SJCRH30 (cell line): ENCODE data around the gene ATF7. TPM values are rescaled to one million over a fixed set of nuclear protein-coding genes. Genes with fewer than 3 reads are reported as not detected.

ENCODE experiments used
- DNase-seq, 2 experiments: peaks; one replicate each; pipeline ENCODE4 v3.0.0-alpha.2; 2015 to 2020
- H3K27ac ChIP-seq: fragments of 250-450 bp; sonication (Bioruptor Pico); 2 replicates; pipeline ENCODE4 v1.5.1; 2020; ENCODE audit warnings: mild to moderate bottlenecking, moderate library complexity
- H3K27me3 ChIP-seq: fragments of 250-450 bp; sonication (Bioruptor Pico); 2 replicates; pipeline ENCODE4 v1.5.1; 2020; ENCODE audit warnings: mild to moderate bottlenecking, moderate library complexity
- H3K36me3 ChIP-seq: fragments of 250-450 bp; sonication (Bioruptor Pico); 2 replicates; pipeline ENCODE4 v1.5.1; 2020; ENCODE audit warnings: mild to moderate bottlenecking, moderate library complexity
- H3K4me1 ChIP-seq: fragments of 250-450 bp; sonication (Bioruptor Pico); 2 replicates; pipeline ENCODE4 v1.5.1; 2020; ENCODE audit warnings: mild to moderate bottlenecking, moderate library complexity
- H3K4me3 ChIP-seq: fragments of 250-450 bp; sonication (Bioruptor Pico); 2 replicates; pipeline ENCODE4 v1.5.1; 2020; ENCODE audit warnings: mild to moderate bottlenecking, moderate library complexity
- H3K9me3 ChIP-seq: fragments of 250-450 bp; sonication (Bioruptor Pico); replicated peaks from 2 replicates; pipeline ENCODE4 v1.5.1; 2020; ENCODE audit warnings: mild to moderate bottlenecking, moderate library complexity
- total RNA-seq: library from RNA; depleted of rRNA; stranded (reverse); fragments of >200 nt; shearing (Covaris generic); gene quantifications from 2 replicates; pipeline ENCODE4 v1.2.3, GENCODE V29; 2014

Gene ATF7
- total RNA-seq, 1 experiment from 2014 or later: 13.3 TPM

DNA sequence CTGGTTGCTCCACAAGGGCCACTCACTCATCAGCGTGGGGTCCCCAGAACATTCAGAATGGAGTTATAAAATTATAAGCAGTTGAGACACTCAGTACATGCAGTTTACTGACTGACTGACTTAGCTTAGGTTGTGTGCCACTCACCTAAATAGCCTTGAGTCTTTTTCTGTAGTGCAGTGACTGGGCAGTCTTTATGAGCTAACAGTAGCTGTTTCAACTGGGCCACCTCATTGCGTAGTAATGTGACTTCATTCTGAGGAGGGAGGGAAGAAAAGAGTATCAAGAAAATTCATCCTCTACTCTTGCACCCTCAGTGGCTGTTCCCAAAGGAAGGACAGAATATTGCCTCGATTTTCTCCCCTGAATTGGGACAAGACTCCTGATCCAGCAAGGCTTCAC, 103.1 kb downstream of the ATF7 start:
- Histone ChIP-seq H3K9me3 (no peaks in the 10 kb centered on the region), H3K4me1 (no peaks in the 10 kb centered on the region), H3K36me3 (peaks cover 17% of the 10 kb centered on the region), H3K27ac (no peak overlapping the region), H3K4me3 (no peak overlapping the region), H3K27me3 (no peaks in the 10 kb centered on the region)
- DNase-seq: no peak

DNA sequence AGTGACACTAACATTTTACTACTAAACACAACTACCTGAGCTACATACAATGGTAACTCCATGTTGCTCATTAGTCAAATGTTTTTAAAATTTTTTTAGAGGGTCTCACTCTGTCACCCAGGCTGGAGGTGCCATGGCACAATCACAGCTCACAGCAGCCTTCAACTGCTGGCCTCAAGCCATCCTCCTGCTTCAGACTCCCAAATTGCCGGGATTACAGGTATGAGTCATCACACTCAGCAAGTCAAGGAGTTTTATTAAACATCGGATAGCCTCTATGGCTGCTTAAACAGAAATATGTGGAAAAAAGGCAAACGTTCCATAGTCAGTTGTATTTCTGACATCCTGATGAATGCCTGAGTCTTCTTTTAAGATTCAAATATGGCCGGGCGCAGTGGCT, 107.8 kb downstream of the ATF7 start:
- Histone ChIP-seq H3K36me3 (peaks cover 29% of the 10 kb centered on the region), H3K4me3 (no peak overlapping the region), H3K27me3 (no peaks in the 10 kb centered on the region), H3K4me1 (no peaks in the 10 kb centered on the region), H3K27ac (no peak overlapping the region), H3K9me3 (no peaks in the 10 kb centered on the region)
- no peak for DNase-seq

DNA sequence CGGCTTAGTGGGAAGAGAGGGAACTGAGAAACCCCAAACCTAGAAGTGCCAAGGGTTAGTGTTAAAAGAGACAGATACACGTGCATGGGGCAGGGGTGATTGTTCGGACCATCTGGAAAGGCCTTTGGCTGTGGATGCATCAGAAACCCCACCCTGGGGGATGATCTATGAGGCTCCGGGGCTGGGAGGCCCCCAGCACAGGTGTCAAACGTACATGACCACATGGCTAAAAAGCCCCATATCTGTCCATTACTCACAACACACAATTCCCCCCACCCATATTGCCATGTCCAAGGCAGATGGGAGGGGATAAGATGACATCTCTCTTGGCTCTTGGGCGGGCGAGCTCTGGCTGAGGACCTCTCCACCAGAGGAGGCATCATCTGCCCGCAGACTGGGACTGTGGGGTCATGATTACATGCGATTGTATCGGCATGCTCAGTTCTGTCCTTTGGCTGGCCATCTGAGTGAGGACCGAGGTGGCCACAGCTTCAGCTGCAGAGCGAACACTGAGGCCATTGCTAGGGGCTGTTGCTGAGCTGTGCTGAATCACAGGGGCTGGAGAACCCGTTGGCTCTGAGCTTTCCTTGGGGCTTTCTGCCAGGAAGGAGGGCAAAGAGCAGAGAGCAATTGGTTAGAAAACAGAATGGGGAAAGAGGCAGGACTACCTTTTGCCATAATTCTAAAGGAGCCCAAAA, 109.3 kb downstream of the ATF7 start:
- H3K27me3 ChIP-seq: no peaks in the 10 kb centered on the region
- peaks cover 26% of the 10 kb centered on the region for H3K36me3 ChIP-seq

DNA sequence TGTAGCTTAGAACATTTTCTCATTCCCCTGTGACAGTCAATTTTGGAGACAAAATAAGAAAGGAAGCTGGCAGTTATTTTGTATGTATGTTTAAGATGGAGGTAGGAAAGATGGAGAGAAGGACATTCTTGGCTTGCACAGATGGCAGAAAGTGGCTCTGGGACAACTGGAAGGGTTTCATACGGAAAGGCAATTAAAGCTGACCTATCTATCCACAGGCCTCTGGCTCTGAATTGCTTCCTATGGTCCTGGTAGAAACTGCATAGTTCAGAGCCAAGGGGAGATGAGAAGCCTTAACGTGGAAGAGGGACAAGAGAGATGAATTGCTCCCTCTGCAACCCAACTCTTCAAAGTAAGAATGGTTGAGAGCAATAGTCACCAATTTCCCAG, 110.9 kb downstream of the ATF7 start:
- Histone ChIP-seq H3K4me1 (no peaks in the 10 kb centered on the region), H3K9me3 (no peaks in the 10 kb centered on the region), H3K27ac (no peak overlapping the region), H3K4me3 (no peak overlapping the region), H3K36me3 (peaks cover 20% of the 10 kb centered on the region), H3K27me3 (no peaks in the 10 kb centered on the region)
- no peak for DNase-seq

More for the DNA sequence above, 109.3 kb downstream of the ATF7 start:
- Histone ChIP-seq H3K4me1 (no peaks in the 10 kb centered on the region), H3K4me3 (no peak overlapping the region), H3K27ac (no peak overlapping the region), H3K9me3 (no peaks in the 10 kb centered on the region)
- no peak for DNase-seq

DNA sequence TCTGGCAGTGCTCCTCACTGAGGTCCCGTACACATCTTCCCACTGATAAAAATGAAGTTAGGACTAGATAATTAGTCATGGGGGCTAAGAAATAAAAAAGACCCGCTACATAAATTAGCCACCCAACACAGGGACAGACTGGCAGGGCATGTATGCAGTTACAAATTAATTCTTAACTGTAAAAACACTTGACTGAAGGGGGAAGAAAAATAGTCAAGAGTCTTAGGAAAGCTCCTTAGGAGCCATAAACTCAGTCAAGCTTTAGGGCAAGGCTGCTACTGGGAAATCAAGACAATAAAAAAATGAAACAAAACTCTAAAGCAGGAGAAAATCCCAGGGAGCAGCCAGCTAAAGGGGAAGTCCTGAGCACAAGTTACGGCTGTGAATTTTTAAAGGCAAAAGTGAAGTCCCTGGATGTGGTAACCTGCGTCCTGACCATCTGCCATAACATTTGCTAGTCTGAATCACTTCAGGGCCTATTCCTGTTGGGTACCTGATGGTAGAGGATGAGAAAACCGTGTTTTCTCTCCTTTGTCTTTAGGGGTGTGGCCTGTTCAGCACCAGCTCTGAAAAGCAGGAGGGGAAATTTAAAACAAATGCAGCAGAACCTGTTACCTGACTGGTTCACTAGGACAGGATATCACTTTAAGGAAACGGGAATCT, 111.4 kb downstream of the ATF7 start:
- DNase-seq: no peak
- Histone ChIP-seq H3K4me1 (no peaks in the 10 kb centered on the region), H3K27ac (no peak overlapping the region), H3K4me3 (no peak overlapping the region), H3K27me3 (no peaks in the 10 kb centered on the region), H3K9me3 (no peaks in the 10 kb centered on the region), H3K36me3 (peaks cover 16% of the 10 kb centered on the region)

DNA sequence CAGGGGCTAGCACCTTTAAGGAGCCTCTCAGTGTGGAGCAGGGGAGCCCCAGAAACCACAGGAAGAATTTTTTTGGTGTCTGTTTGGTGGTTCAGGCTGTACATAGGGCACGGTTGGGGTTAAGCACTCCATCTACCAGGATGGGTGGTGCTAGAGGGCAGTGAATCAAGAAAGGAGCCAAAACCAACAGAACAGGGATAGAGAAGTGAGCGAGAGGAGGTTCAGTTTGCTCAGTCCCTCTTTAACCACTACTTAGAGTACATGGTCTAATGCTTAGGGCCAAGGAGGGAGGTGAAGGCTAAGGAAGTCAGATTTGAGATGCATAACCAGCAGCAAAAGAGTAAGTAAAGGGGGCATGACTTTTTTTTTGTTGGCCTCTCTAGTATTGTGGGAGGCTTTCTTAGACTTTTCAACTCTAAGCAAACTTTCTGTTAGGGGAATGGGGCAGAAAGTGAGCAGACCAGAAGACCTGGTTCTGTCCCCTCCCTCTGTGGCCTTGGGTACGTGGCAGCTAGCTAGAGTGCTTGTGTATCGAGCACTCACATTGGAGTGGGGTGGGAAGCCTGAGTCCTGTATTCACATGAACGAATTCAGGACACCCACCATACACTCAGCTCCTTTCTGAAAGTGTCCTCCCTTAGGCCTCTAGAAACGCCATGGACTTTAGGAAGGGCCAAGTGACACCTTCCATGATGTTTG, 112.3 kb downstream of the ATF7 start:
- H3K36me3 ChIP-seq: peaks cover 12% of the 10 kb centered on the region
- no peak for DNase-seq
- H3K4me1 ChIP-seq: no peaks in the 10 kb centered on the region
- H3K9me3 ChIP-seq: no peaks in the 10 kb centered on the region
- H3K4me3 ChIP-seq: no peak overlapping the region
- no peak overlapping the region for H3K27ac ChIP-seq
- no peaks in the 10 kb centered on the region for H3K27me3 ChIP-seq

DNA sequence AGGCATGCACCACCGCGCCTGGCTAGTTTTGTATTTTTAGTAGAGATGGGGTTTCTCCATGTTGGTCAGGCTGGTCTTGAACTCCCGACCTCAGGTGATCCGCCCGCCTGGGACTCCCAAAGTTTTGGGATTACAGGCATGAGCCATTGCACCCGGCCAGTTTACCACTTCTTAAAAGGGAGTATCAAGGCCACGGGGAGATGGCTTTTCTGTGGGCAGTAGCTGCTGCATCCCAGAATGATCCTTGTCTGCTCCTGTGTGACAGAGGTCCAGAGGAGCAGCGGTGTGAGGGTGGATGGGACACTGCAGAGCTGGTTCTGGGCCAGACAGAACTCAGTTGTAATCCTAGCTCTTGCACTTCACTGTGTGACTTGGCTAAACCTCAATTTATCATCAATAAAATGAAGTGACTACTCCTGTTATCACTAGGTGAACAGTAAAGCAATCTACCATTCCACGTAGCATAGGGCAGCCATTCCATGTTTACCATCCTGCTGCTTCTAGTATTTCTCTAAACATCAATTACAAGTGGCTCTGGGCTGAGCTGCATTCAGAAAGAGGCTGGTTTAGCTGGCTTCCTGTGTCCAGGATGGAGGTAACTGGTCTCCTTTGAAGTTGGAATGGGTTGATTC, 115.9 kb downstream of the ATF7 start:
- no peaks in the 10 kb centered on the region for H3K4me1 ChIP-seq
- H3K27me3 ChIP-seq: no peaks in the 10 kb centered on the region
- H3K36me3 ChIP-seq: peaks cover 7% of the 10 kb centered on the region
- DNase-seq: no peak
- no peak overlapping the region for H3K4me3 ChIP-seq
- no peaks in the 10 kb centered on the region for H3K9me3 ChIP-seq
- no peak overlapping the region for H3K27ac ChIP-seq

DNA sequence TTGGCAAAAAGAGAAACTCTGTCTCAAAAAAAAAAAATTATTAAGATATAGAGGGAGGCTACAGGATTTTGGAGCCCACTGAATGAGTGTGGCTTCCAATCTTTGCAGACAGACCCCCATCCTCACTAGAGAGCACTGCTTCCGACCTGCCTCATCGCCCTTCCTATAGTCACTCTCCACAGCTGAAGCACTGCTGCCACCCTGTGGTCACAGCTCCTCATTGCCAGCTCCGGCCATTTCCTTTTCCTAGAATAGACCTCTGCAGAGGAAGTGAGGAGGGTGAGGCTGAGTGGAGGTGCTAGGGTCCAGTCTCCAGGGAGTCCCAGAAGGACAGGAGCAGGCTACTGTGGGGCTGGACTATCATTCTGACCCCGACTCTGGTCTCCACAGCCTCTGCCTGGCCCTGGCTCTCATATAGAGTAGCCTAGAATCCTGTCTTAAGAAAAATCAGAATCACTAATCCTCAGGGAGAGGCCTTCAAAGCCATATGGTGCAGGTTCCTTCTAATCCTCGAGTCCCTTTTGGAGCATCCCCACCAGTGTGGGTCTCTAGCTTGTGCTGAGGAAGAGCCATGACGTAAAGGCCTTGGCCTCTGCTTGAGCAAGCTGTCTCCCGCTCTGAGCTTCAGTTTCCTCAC, 117.5 kb downstream of the ATF7 start:
- Histone ChIP-seq H3K27me3 (no peaks in the 10 kb centered on the region), H3K27ac (no peak overlapping the region), H3K4me3 (no peak overlapping the region), H3K36me3 (no peaks in the 10 kb centered on the region; the same call in 1 of the 2 replicates), H3K9me3 (no peaks in the 10 kb centered on the region), H3K4me1 (no peaks in the 10 kb centered on the region)
- peak; percentile 75 to 92 for DNase-seq

DNA sequence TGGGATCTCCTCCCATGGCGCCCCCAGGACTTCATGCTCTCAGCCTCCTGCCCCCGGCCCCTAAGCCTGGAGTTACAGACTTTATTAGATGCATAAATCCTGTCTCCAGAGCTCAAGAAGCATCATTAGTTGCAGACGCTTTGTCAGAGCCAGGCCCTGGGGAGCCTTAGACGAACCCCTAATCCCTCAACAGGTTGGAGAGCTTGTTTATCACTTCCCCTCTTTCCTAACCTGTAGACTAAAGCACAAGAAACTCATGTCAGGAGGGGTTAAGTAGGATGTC, 118.6 kb downstream of the ATF7 start:
- H3K4me1 ChIP-seq: no peaks in the 10 kb centered on the region
- H3K36me3 ChIP-seq: no peaks in the 10 kb centered on the region
- no peaks in the 10 kb centered on the region for H3K27me3 ChIP-seq
- H3K9me3 ChIP-seq: no peaks in the 10 kb centered on the region
- no peak overlapping the region for H3K27ac ChIP-seq
- no peak overlapping the region for H3K4me3 ChIP-seq
- DNase-seq: no peak

DNA sequence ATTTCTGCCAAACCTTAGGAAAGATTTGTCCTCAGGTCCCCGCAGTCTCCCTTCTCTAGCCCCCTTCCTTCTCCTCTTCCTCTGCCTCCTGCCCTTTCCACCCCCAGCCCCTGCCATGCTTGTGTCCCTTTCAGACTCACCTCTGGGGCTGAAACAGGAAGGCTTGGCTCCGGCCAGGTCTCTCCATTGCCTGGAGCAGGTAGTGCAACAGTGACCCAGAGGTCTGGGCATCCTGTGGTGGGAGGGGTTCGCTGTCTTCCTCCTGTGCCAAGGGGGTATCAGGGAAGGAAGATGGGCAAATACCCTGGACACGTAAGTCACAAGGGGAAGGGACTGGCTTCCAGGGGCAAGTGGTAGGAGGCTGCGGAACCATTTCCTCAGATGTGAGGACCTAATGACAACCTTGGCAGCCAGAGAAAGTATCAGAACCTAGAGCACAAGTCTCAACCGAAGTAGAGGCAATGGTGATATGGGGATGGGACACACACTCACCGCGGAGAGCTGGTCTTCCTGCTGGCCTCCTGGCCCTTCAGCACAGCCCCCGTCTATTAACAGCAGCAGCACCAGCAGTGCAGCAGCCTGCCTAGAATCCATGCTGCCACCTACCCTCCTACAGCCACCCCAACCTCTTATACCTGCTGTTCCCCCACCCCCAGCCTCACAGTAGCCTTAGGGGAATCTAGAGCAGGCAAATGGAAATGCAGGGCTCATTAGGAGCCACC, 119.1 kb downstream of the ATF7 start, which contains the start of gene NPFF:
NPFF (minus strand) TSS at position 604 of the 722 bp plus-strand sequence; CDS start at position 594, 10 bp downstream.
- Histone ChIP-seq H3K9me3 (no peaks in the 10 kb centered on the region), H3K4me1 (no peaks in the 10 kb centered on the region), H3K4me3 (no peak within 1 kb of the TSS), H3K27ac (no peak within 1 kb of the TSS), H3K36me3 (no peaks in the 10 kb centered on the region), H3K27me3 (no peaks in the 10 kb centered on the region)
- no peak for DNase-seq

DNA sequence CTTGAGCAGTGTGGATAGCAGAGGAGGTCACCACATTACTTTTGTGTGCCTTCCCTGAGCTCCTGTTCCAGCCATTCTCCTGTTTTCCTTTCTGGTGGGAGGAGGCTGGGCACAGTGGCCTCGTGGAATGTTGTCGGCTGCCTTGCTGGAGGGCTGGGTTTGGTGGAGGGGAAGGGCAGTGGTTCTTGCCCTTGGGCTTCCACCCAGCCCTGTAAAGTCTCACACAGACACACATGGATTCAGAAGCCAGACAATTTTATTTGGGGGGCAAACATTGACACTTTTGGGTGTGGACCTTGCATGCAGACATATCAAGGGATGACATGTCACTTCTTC, 119.8 kb downstream of the ATF7 start:
- Histone ChIP-seq H3K27ac (no peak overlapping the region), H3K36me3 (no peaks in the 10 kb centered on the region), H3K4me3 (no peak overlapping the region), H3K9me3 (no peaks in the 10 kb centered on the region), H3K4me1 (no peaks in the 10 kb centered on the region), H3K27me3 (no peaks in the 10 kb centered on the region)
- no peak for DNase-seq

DNA sequence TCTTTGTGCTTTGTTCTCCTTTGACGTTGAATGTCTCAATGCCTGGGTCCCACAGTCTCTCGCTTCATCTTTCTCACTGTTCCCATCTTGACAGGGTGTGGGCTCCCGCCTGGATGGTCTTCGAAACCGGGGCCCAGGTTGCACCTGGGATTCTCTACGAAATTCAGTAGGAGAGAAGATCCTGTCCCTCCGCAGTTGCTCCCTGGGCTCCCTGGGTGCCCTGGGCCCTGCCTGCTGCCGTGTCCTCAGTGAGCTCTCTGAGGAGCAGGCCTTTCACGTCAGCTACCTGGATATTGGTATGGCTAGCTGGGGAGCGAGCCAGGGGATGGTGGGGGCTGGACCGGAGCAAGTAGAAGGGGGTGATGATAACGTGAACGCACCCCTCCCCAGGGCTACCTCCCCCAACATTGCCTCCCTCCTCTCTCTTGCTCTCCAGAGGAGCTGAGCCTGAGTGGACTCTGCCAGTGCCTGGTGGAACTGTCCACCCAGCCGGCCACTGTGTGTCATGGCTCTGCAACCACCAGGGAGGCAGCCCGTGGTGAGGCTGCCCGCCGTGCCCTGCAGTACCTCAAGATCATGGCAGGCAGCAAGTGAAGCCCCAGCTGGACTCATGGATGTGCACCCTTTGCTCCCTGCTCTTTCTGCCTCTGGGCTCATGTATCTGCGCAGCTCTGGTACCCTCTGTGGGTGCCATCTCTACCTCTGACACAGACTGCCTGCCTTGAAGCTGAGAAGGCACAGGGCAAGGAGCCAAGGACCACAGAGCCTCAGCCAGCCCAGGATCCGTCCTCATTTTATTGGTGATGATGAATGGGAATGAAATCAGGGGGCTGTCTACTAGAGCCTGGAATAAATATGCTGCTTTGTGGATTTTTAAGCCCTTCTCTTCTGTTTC, 120.4 kb downstream of the ATF7 start:
- Histone ChIP-seq H3K4me1 (no peaks in the 10 kb centered on the region), H3K27me3 (no peaks in the 10 kb centered on the region), H3K36me3 (no peaks in the 10 kb centered on the region), H3K4me3 (no peak overlapping the region), H3K27ac (no peak overlapping the region), H3K9me3 (no peaks in the 10 kb centered on the region)
- DNase-seq: no peak

DNA sequence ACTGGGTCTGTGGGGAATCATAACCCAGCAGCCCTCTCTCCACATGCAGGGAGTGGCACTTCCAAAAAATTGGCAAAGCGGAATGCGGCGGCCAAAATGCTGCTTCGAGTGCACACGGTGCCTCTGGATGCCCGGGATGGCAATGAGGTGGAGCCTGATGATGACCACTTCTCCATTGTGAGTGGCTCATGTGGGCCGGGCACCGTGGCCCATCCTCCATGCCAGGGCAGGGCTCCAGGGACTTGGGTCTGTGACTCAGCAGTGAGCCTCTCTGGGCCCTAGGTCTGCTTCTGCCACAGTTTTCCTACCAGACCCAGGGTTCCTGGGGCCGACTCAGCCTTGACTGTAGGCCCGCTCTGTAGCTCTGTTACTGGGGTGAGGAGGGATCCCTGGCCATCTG, 121.1 kb downstream of the ATF7 start:
- Histone ChIP-seq H3K4me1 (no peaks in the 10 kb centered on the region), H3K27me3 (no peaks in the 10 kb centered on the region), H3K27ac (no peak overlapping the region), H3K4me3 (no peak overlapping the region), H3K9me3 (no peaks in the 10 kb centered on the region), H3K36me3 (no peaks in the 10 kb centered on the region)
- no peak for DNase-seq
